H1 (cell line): ENCODE data around the gene JAKMIP1.

Source experiments
- ATF2 ChIP-seq: IDR thresholded peaks from 2 replicates; pipeline ENCODE4 v1.6.1; 2012; ENCODE audit warnings: low read length, inconsistent platforms
- BACH1 ChIP-seq: IDR thresholded peaks from 2 replicates; pipeline ENCODE4 v1.6.1; 2012; ENCODE audit warnings: low read length, improper control_type of control experiment
- CTCF ChIP-seq, 3 experiments: IDR thresholded peaks; 1 replicate in 2 of 3; 2 replicates in 1 of 3; pipeline versions ENCODE4 v1.5.1 to v1.6.1; 2011; ENCODE audit warnings: low read length in 3 of 3, mild to moderate bottlenecking in 3 of 3, inconsistent platforms in 2 of 3, low read depth in 1 of 3, moderate library complexity in 1 of 3; ENCODE audit not compliant: insufficient read depth in 1 of 3; ENCODE audit errors: control extremely low read depth in 1 of 3
- EZH2 ChIP-seq: fragments of 200-600 bp; sonication (generic); IDR thresholded peaks from 2 replicates; pipeline ENCODE4 v1.7.1; 2012; ENCODE audit warnings: low read depth, mild to moderate bottlenecking, moderate library complexity, low read length, inconsistent platforms; ENCODE audit not compliant: severe bottlenecking
- HDAC6 ChIP-seq: IDR thresholded peaks from one replicate; pipeline ENCODE4 v1.7.1; 2012; ENCODE audit warnings: low read depth, mild to moderate bottlenecking, inconsistent platforms, low read length, moderate library complexity
- JUND ChIP-seq: IDR thresholded peaks from 2 replicates; pipeline ENCODE4 v1.6.1; 2011; ENCODE audit warnings: mild to moderate bottlenecking, improper control_type of control experiment, low read length
- KDM4A ChIP-seq: IDR thresholded peaks from one replicate; pipeline ENCODE4 v1.7.1; 2012; ENCODE audit warnings: low read depth, mild to moderate bottlenecking, moderate library complexity, low read length, inconsistent platforms; ENCODE audit not compliant: severe bottlenecking
- PHF8 ChIP-seq: fragments of 200-600 bp; sonication (generic); conservative IDR thresholded peaks from 2 replicates; pipeline ENCODE4 v1.7.1; 2012; ENCODE audit warnings: low read depth, mild to moderate bottlenecking, inconsistent platforms, low read length, moderate library complexity
- POLR2A ChIP-seq, 2 experiments: IDR thresholded peaks; 1 replicate in 1 of 2; 2 replicates in 1 of 2; pipeline ENCODE4 v1.6.1; 2011; ENCODE audit warnings: low read depth in 2 of 2, low read length in 2 of 2, mild to moderate bottlenecking in 2 of 2; ENCODE audit errors: control extremely low read depth in 1 of 2
- POLR2AphosphoS5 ChIP-seq: IDR thresholded peaks from 2 replicates; pipeline ENCODE4 v1.6.1; 2011; ENCODE audit warnings: low read depth, low read length

GRCh38 chr4:6207602-6208001 lies 7.3 kb upstream of the JAKMIP1 start:
- TF ChIP-seq POLR2AphosphoS5 = no peak
- TF ChIP-seq ATF2 = no peak
- TF ChIP-seq JUND = no peak
- no peak for TF ChIP-seq EZH2
- no peak for TF ChIP-seq BACH1
- TF ChIP-seq PHF8 = no peak
- no peak for TF ChIP-seq KDM4A
- TF ChIP-seq HDAC6 = no peak
- no peak for TF ChIP-seq CTCF (IDR thresholded peaks at IDR 0.05; ENCODE audit: control extremely low read depth in 1 of 3, insufficient read depth in 1 of 3, low read depth in 1 of 3, low read length in 3 of 3)
- TF ChIP-seq POLR2A (IDR thresholded peaks at IDR 0.05; ENCODE audit: control extremely low read depth in 1 of 2, low read depth in 2 of 2, low read length in 2 of 2) = no peak
